ENCODE results near the gene CLSTN2.

The CLSTN2 gene

DNA sequence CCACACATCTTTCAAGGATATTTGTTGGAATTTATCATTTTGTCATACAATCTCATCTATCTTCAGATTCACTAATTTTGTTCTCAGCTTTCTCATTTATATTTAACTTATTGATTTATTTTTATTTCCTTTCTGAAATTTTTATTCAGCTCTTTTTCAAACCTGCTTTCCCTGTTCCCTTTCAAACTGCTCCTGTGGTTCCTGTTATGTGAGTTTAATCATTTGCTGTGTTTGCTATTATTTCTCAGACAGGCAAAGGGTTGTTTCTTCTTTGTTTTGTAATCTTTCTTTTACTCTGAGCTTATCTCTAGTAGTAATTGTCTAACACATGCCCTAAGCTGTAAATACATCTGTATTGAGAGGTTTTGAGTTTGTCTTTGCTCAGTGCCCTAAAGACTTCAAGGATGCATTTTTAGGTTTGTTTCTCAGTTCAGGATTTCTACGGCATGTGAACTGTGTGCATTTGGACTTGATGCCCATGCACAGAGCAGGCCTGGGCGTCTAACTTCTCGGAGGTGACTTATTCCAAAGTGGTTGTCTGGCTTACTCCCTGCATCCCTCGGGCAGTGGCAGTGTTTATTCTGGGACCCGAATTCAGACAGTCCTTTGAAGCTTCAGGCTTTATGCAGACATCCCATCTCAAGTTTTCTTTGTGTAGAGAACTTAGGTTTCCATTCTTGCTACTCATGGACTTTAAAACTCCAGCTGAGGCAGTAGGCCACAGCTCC is 587.8 kb downstream of the CLSTN2 start:
- Histone ChIP-seq H3K36me3 (ENCODE audit: insufficient read depth, low read length) (no peaks in the 10 kb centered on the region), H3K9me3 (ENCODE audit: low read length) (no peaks in the 10 kb centered on the region), H3K27me3 (ENCODE audit: insufficient read depth, low read length) (peaks cover 3% of the 10 kb centered on the region), H2AFZ (ENCODE audit: low read depth, low read length) (no peak overlapping the region), H3K4me1 (ENCODE audit: insufficient read depth, low read length) (no peaks in the 10 kb centered on the region), H3K4me3 (ENCODE audit: low read length) (no peak overlapping the region)

DNA sequence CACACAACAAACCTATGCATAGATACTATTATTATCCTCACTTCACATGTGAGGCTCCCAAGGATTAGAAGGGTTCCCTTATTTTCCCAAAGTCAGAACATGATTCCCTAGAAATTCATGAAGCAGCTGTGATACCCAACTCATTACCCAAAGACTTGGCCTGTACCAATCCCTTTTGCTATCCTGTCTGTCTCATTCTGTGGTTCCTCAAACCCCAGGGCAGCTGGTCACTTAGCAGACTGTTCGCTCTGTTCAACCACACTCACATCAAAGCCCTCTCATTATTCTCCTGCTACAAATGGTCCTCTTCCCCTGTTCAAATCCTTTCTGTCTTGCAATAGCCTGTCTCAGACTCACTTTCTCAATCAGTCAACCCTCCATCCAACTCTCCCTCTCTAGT is 588.6 kb downstream of the CLSTN2 start:
- Histone ChIP-seq H3K4me3 (ENCODE audit: low read length) (no peak overlapping the region), H2AFZ (ENCODE audit: low read depth, low read length) (no peak overlapping the region), H3K36me3 (ENCODE audit: insufficient read depth, low read length) (no peaks in the 10 kb centered on the region), H3K9me3 (ENCODE audit: low read length) (no peaks in the 10 kb centered on the region), H3K4me1 (ENCODE audit: insufficient read depth, low read length) (no peaks in the 10 kb centered on the region), H3K27me3 (ENCODE audit: insufficient read depth, low read length) (peaks cover 3% of the 10 kb centered on the region)

DNA sequence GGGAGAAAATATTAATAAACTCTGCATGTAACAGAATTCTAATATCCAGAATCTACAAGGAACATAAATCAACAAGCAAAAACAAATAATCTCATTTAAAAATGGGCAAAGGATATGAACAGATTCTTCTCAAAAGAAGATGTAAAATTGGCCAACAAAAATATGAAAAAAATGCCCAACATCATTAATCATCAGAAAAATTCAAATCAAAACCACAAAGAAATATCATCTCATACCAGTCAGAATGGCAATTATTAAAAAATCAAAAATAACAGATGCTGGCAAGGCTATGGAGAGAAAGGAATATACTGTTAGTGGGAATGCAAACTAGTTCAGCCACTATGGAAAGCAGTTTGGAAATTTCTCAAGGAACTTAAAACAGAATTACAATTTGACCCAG is 592.2 kb downstream of the CLSTN2 start:
- Histone ChIP-seq H3K4me1 (ENCODE audit: insufficient read depth, low read length) (no peaks in the 10 kb centered on the region), H3K36me3 (ENCODE audit: insufficient read depth, low read length) (no peaks in the 10 kb centered on the region), H2AFZ (ENCODE audit: low read depth, low read length) (no peak overlapping the region), H3K4me3 (ENCODE audit: low read length) (no peak overlapping the region), H3K27me3 (ENCODE audit: insufficient read depth, low read length) (peaks cover 3% of the 10 kb centered on the region), H3K9me3 (ENCODE audit: low read length) (no peaks in the 10 kb centered on the region)

DNA sequence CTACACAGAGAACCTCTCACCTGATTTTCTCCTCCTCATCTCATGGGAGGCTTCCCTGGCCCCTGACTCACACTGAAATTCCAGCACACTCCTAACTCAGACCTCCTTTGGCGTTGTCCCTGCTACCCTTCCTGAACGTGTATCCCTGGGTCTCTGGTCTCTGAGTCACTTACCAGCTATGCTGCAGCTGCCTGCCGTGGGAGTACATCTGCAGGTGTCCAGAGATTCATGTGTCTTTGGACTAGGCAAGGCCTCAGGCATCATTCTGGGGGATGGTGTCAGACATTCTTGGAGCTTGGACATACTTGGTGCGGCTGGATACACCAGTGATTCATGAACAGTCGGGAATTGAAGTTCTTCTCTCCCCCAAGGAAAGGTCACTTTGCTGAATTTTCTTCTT is 594.1 kb downstream of the CLSTN2 start:
- Histone ChIP-seq H3K27me3 (ENCODE audit: insufficient read depth, low read length) (no peaks in the 10 kb centered on the region), H3K9me3 (ENCODE audit: low read length) (no peaks in the 10 kb centered on the region), H3K4me3 (ENCODE audit: low read length) (no peak overlapping the region), H2AFZ (ENCODE audit: low read depth, low read length) (no peak overlapping the region), H3K4me1 (ENCODE audit: insufficient read depth, low read length) (no peaks in the 10 kb centered on the region), H3K36me3 (ENCODE audit: insufficient read depth, low read length) (no peaks in the 10 kb centered on the region)

GRCh38 chr3:140529558-140529957 is 594.6 kb downstream of the CLSTN2 start:
- H3K4me1 ChIP-seq (ENCODE audit: insufficient read depth, low read length) = no peaks in the 10 kb centered on the region
- H3K27me3 ChIP-seq (ENCODE audit: insufficient read depth, low read length) = no peaks in the 10 kb centered on the region
- H3K36me3 ChIP-seq (ENCODE audit: insufficient read depth, low read length) = no peaks in the 10 kb centered on the region
- no peak overlapping the region for H2AFZ ChIP-seq (ENCODE audit: low read depth, low read length)
- H3K9me3 ChIP-seq (ENCODE audit: low read length) = no peaks in the 10 kb centered on the region
- no peak overlapping the region for H3K4me3 ChIP-seq (ENCODE audit: low read length)

GRCh38 chr3:140530131-140530530 is 595.1 kb downstream of the CLSTN2 start:
- Histone ChIP-seq H3K9me3 (ENCODE audit: low read length) (no peaks in the 10 kb centered on the region), H2AFZ (ENCODE audit: low read depth, low read length) (no peak overlapping the region), H3K4me3 (ENCODE audit: low read length) (no peak overlapping the region), H3K27me3 (ENCODE audit: insufficient read depth, low read length) (no peaks in the 10 kb centered on the region), H3K36me3 (ENCODE audit: insufficient read depth, low read length) (no peaks in the 10 kb centered on the region), H3K4me1 (ENCODE audit: insufficient read depth, low read length) (no peaks in the 10 kb centered on the region)

- Histone ChIP-seq H3K36me3 (ENCODE audit: insufficient read depth, low read length) (no peaks in the 10 kb centered on the region), H3K27me3 (ENCODE audit: insufficient read depth, low read length) (no peaks in the 10 kb centered on the region), H3K4me1 (ENCODE audit: insufficient read depth, low read length) (no peaks in the 10 kb centered on the region), H3K4me3 (ENCODE audit: low read length) (no peak overlapping the region), H3K9me3 (ENCODE audit: low read length) (no peaks in the 10 kb centered on the region), H2AFZ (ENCODE audit: low read depth, low read length) (no peak overlapping the region)
Observed at GRCh38 chr3:140530603-140531002, 595.6 kb downstream of the CLSTN2 start.

GRCh38 chr3:140532793-140533330 is 597.9 kb downstream of the CLSTN2 start:
- no peaks in the 10 kb centered on the region for H3K4me1 ChIP-seq (ENCODE audit: insufficient read depth, low read length)
- no peaks in the 10 kb centered on the region for H3K9me3 ChIP-seq (ENCODE audit: low read length)
- H3K27me3 ChIP-seq (ENCODE audit: insufficient read depth, low read length) = no peaks in the 10 kb centered on the region
- H3K4me3 ChIP-seq (ENCODE audit: low read length) = no peak overlapping the region
- H2AFZ ChIP-seq (ENCODE audit: low read depth, low read length) = no peak overlapping the region
- H3K36me3 ChIP-seq (ENCODE audit: insufficient read depth, low read length) = no peaks in the 10 kb centered on the region

GRCh38 chr3:140536926-140537726 is 602.1 kb downstream of the CLSTN2 start:
- Histone ChIP-seq H2AFZ (ENCODE audit: low read depth, low read length) (no peak overlapping the region), H3K9me3 (ENCODE audit: low read length) (no peaks in the 10 kb centered on the region), H3K4me3 (ENCODE audit: low read length) (no peak overlapping the region), H3K27me3 (ENCODE audit: insufficient read depth, low read length) (no peaks in the 10 kb centered on the region), H3K4me1 (ENCODE audit: insufficient read depth, low read length) (no peaks in the 10 kb centered on the region), H3K36me3 (ENCODE audit: insufficient read depth, low read length) (no peaks in the 10 kb centered on the region)

DNA sequence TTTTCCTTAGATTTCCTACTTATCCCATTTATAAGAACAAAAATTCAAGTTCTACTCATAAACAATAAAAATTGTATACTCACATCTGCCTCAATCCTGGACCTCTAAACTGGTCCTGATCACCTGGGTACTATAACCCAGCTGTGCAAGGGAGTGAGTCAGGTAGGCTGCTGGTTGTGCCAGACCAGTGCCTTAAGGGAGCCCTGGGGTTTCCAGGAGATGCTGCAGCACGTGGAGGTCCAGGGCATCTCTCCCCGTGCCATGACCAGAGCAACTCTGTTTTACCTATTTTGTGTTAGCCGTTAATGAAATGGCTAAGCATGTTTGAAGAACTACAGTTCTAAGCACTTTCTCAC is 602.7 kb downstream of the CLSTN2 start:
- Histone ChIP-seq H3K27me3 (ENCODE audit: insufficient read depth, low read length) (no peaks in the 10 kb centered on the region), H3K4me1 (ENCODE audit: insufficient read depth, low read length) (no peaks in the 10 kb centered on the region), H3K4me3 (ENCODE audit: low read length) (no peak overlapping the region), H2AFZ (ENCODE audit: low read depth, low read length) (no peak overlapping the region), H3K36me3 (ENCODE audit: insufficient read depth, low read length) (no peaks in the 10 kb centered on the region), H3K9me3 (ENCODE audit: low read length) (no peaks in the 10 kb centered on the region)

DNA sequence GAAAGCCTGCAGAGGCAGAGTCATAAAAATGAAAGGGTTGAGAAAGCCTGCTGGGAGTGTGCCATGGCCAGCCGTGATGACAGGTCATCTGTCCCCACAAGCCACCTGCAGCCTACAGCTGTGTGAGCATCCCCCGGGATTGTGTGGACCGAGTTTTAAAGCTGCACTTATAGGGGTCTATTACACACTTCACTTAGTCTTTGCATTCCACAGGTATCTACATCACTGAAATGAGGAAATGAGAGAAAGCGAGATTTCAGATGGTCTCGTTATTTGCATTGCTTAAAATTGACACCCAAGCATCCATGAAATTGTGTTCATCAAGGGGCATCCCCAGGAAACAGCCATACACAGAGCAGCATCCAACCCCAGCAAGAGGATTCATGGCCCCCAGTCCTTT is 605.3 kb downstream of the CLSTN2 start:
- Histone ChIP-seq H3K4me1 (ENCODE audit: insufficient read depth, low read length) (no peaks in the 10 kb centered on the region), H3K9me3 (ENCODE audit: low read length) (no peaks in the 10 kb centered on the region), H2AFZ (ENCODE audit: low read depth, low read length) (no peak overlapping the region), H3K4me3 (ENCODE audit: low read length) (no peak overlapping the region), H3K27me3 (ENCODE audit: insufficient read depth, low read length) (no peaks in the 10 kb centered on the region), H3K36me3 (ENCODE audit: insufficient read depth, low read length) (no peaks in the 10 kb centered on the region)

- H3K4me1 ChIP-seq (ENCODE audit: insufficient read depth, low read length) = no peaks in the 10 kb centered on the region
- no peaks in the 10 kb centered on the region for H3K9me3 ChIP-seq (ENCODE audit: low read length)
- no peak overlapping the region for H2AFZ ChIP-seq (ENCODE audit: low read depth, low read length)
- no peak overlapping the region for H3K4me3 ChIP-seq (ENCODE audit: low read length)
- H3K27me3 ChIP-seq (ENCODE audit: insufficient read depth, low read length) = no peaks in the 10 kb centered on the region
- no peaks in the 10 kb centered on the region for H3K36me3 ChIP-seq (ENCODE audit: insufficient read depth, low read length)
Observed at GRCh38 chr3:140541975-140542653, 607.1 kb downstream of the CLSTN2 start.

GRCh38 chr3:140545197-140545596 is 610.2 kb downstream of the CLSTN2 start:
- Histone ChIP-seq H3K4me1 (ENCODE audit: insufficient read depth, low read length) (no peaks in the 10 kb centered on the region), H3K4me3 (ENCODE audit: low read length) (no peak overlapping the region), H3K36me3 (ENCODE audit: insufficient read depth, low read length) (no peaks in the 10 kb centered on the region), H3K9me3 (ENCODE audit: low read length) (no peaks in the 10 kb centered on the region), H2AFZ (ENCODE audit: low read depth, low read length) (no peak overlapping the region), H3K27me3 (ENCODE audit: insufficient read depth, low read length) (no peaks in the 10 kb centered on the region)

Measured in neuron (in vitro differentiated cells).